MM.1S (cell line): ENCODE measurements around the gene DNM1.

Experiments
- DNase-seq: peaks from one replicate; pipeline ENCODE4 v3.0.0-alpha.2; 2015
- H2AFZ ChIP-seq: fragments of 300-600 bp; sonication (generic); 2 replicates; pipeline ENCODE4 v1.6.0; 2016; ENCODE audit warnings: antibody characterized with exemption, low read length
- H3F3A ChIP-seq: fragments of 300-600 bp; sonication (generic); 2 replicates; pipeline ENCODE4 v1.6.1; 2016; ENCODE audit warnings: mild to moderate bottlenecking, antibody characterized with exemption, low read length, moderate library complexity, mixed read lengths; ENCODE audit not compliant: insufficient read depth
- H3K27ac ChIP-seq: fragments of 300-600 bp; sonication (generic); 2 replicates; pipeline ENCODE4 v1.5.1; 2016; ENCODE audit warnings: mild to moderate bottlenecking, low read length
- H3K27me3 ChIP-seq: fragments of 300-600 bp; sonication (generic); replicated peaks from 2 replicates; pipeline ENCODE4 v1.6.0; 2016; ENCODE audit warnings: low read length; ENCODE audit not compliant: insufficient read depth
- H3K36me3 ChIP-seq: fragments of 300-600 bp; sonication (generic); replicated peaks from 2 replicates; pipeline ENCODE4 v1.6.1; 2016; ENCODE audit warnings: mild to moderate bottlenecking, low read length, mixed read lengths; ENCODE audit not compliant: insufficient read depth
- H3K4me1 ChIP-seq: fragments of 300-600 bp; sonication (generic); 2 replicates; pipeline ENCODE4 v1.6.1; 2016; ENCODE audit warnings: low read length, mixed read lengths
- H3K4me2 ChIP-seq: fragments of 300-600 bp; sonication (generic); 2 replicates; pipeline ENCODE4 v1.6.0; 2016; ENCODE audit warnings: low read depth, low read length
- H3K4me3 ChIP-seq: fragments of 300-600 bp; sonication (generic); 2 replicates; pipeline ENCODE4 v1.5.1; 2016; ENCODE audit warnings: low read length, mixed read lengths
- H3K79me2 ChIP-seq: fragments of 300-600 bp; sonication (generic); 2 replicates; pipeline ENCODE4 v1.6.1; 2016; ENCODE audit warnings: mixed run types, low read length, mixed read lengths
- H3K9ac ChIP-seq: fragments of 300-600 bp; sonication (generic); 2 replicates; pipeline ENCODE4 v1.6.1; 2016; ENCODE audit warnings: low read length, mixed read lengths
- H3K9me2 ChIP-seq: fragments of 300-600 bp; sonication (generic); replicated peaks from 2 replicates; pipeline ENCODE4 v1.6.1; 2016; ENCODE audit warnings: mild to moderate bottlenecking, low read length, mixed read lengths; ENCODE audit not compliant: insufficient read depth
- H3K9me3 ChIP-seq: fragments of 300-600 bp; sonication (generic); replicated peaks from 2 replicates; pipeline ENCODE4 v1.6.1; 2016; ENCODE audit warnings: mild to moderate bottlenecking, low read length, mixed read lengths; ENCODE audit not compliant: insufficient read depth
- H4K20me1 ChIP-seq: fragments of 300-600 bp; sonication (generic); 2 replicates; pipeline ENCODE4 v1.6.1; 2016; ENCODE audit warnings: mild to moderate bottlenecking, low read length, moderate library complexity, mixed read lengths; ENCODE audit not compliant: insufficient read depth
- CTCF ChIP-seq: fragments of 300-600 bp; sonication (generic); IDR thresholded peaks from 2 replicates; pipeline ENCODE4 v1.5.1; 2016; ENCODE audit warnings: antibody characterized with exemption, low read length, mixed read lengths
- EZH2 ChIP-seq: fragments of 300-600 bp; sonication (generic); optimal IDR thresholded peaks from 2 replicates; pipeline ENCODE3; 2017; ENCODE audit warnings: low read depth, mild to moderate bottlenecking, antibody characterized with exemption, low read length, mixed read lengths
- EZH2phosphoT487 ChIP-seq: fragments of 300-600 bp; sonication (generic); IDR thresholded peaks from 2 replicates; pipeline ENCODE4 v1.6.1; 2018; ENCODE audit warnings: antibody characterized with exemption, low read length

DNM1 gene

GRCh38 chr9:128280084-128280622 lies 77.0 kb downstream of the DNM1 start:
- H3K4me2 ChIP-seq: no peak overlapping the region
- no peaks in the 10 kb centered on the region for H3K9me2 ChIP-seq
- no peak overlapping the region for H3K9ac ChIP-seq
- H4K20me1 ChIP-seq: no peaks in the 10 kb centered on the region
- H3K4me3 ChIP-seq: no peak overlapping the region
- H3K4me1 ChIP-seq: peaks cover 5% of the 10 kb centered on the region; the same call in 1 of the 2 replicates
- no peak for DNase-seq
- H2AFZ ChIP-seq: no peak overlapping the region
- no peak for TF ChIP-seq EZH2phosphoT487
- TF ChIP-seq EZH2: no peak
- no peak for TF ChIP-seq CTCF
- no peaks in the 10 kb centered on the region for H3F3A ChIP-seq
- H3K27ac ChIP-seq: no peak overlapping the region
- H3K79me2 ChIP-seq: peaks cover 11% of the 10 kb centered on the region
- no peaks in the 10 kb centered on the region for H3K36me3 ChIP-seq
- no peaks in the 10 kb centered on the region for H3K9me3 ChIP-seq
- H3K27me3 ChIP-seq: no peaks in the 10 kb centered on the region

- Histone ChIP-seq H3K27me3 (no peaks in the 10 kb centered on the region), H3K9me2 (no peaks in the 10 kb centered on the region), H4K20me1 (no peaks in the 10 kb centered on the region), H3K4me1 (no peaks in the 10 kb centered on the region), H3K79me2 (no peaks in the 10 kb centered on the region), H3K4me3 (no peak overlapping the region), H3K9me3 (no peaks in the 10 kb centered on the region), H3K36me3 (no peaks in the 10 kb centered on the region), H3K4me2 (no peak overlapping the region), H3K27ac (no peak overlapping the region), H3F3A (no peaks in the 10 kb centered on the region), H3K9ac (no peak overlapping the region), H2AFZ (no peak overlapping the region)
- no peak for DNase-seq
- TF ChIP-seq EZH2 (no peak), EZH2phosphoT487 (no peak), CTCF (no peak)
Measured at GRCh38 chr9:128282500-128282899, 79.3 kb downstream of the DNM1 start.

GRCh38 chr9:128285033-128285784 lies 82.0 kb downstream of the DNM1 start:
- no peaks in the 10 kb centered on the region for H3K4me1 ChIP-seq
- no peaks in the 10 kb centered on the region for H3F3A ChIP-seq
- no peaks in the 10 kb centered on the region for H3K79me2 ChIP-seq
- no peaks in the 10 kb centered on the region for H4K20me1 ChIP-seq
- DNase-seq: no peak
- no peak overlapping the region for H3K27ac ChIP-seq
- no peaks in the 10 kb centered on the region for H3K9me2 ChIP-seq
- no peak overlapping the region for H3K4me2 ChIP-seq
- H3K9me3 ChIP-seq: no peaks in the 10 kb centered on the region
- no peak overlapping the region for H3K4me3 ChIP-seq
- H3K36me3 ChIP-seq: no peaks in the 10 kb centered on the region
- no peak overlapping the region for H3K9ac ChIP-seq
- TF ChIP-seq CTCF: no peak
- TF ChIP-seq EZH2phosphoT487: no peak
- H2AFZ ChIP-seq: no peak overlapping the region
- H3K27me3 ChIP-seq: no peaks in the 10 kb centered on the region
